Suppressor macrophage treated with lipopolysaccharide for 1 hour (primary cell): Measurements from ENCODE around the gene CAVIN2.

Experiments used
- DNase-seq, 3 donors: peaks; one replicate each; pipeline ENCODE4 v3.0.0-alpha.2; 2020 to 2022

Gene CAVIN2

GRCh38 chr2:191846515-191847476 is at the start of gene CAVIN2:
Gene CAVIN2 (minus strand): TSS chr2:191847088. CDS start chr2:191846925, 163 bp downstream.
- DNase-seq = peak; percentile 45 to 61 (median 55)

- no peak for DNase-seq
Measured at GRCh38 chr2:191895743-191896142, 48.9 kb upstream of the CAVIN2 start.

GRCh38 chr2:191895195-191895594 is 48.3 kb upstream of the CAVIN2 start:
- DNase-seq = no peak

GRCh38 chr2:191894681-191895147 is 47.8 kb upstream of the CAVIN2 start:
- DNase-seq = peak in 2 of 3 donors; percentile 52 to 68

- DNase-seq = peak in 1 of 3 donors; percentile 9
Measured at GRCh38 chr2:191892391-191892790, 45.5 kb upstream of the CAVIN2 start.

- DNase-seq = no peak
Measured at GRCh38 chr2:191891656-191892055, 44.8 kb upstream of the CAVIN2 start.

- peak; percentile 30 to 68 (median 53) for DNase-seq
Measured at GRCh38 chr2:191889931-191890330, 43.0 kb upstream of the CAVIN2 start.

- DNase-seq = no peak
Measured at GRCh38 chr2:191888400-191889166, 41.7 kb upstream of the CAVIN2 start.

GRCh38 chr2:191885650-191886049 is 38.8 kb upstream of the CAVIN2 start:
- DNase-seq = no peak

- no peak for DNase-seq
Measured at GRCh38 chr2:191885098-191885497, 38.2 kb upstream of the CAVIN2 start.

GRCh38 chr2:191881982-191882816 is 35.3 kb upstream of the CAVIN2 start:
- no peak for DNase-seq

GRCh38 chr2:191878548-191879279 is 31.8 kb upstream of the CAVIN2 start:
- DNase-seq = no peak

- DNase-seq = no peak
Measured at GRCh38 chr2:191877875-191878274, 31.0 kb upstream of the CAVIN2 start.

GRCh38 chr2:191875859-191876258 is 29.0 kb upstream of the CAVIN2 start:
- no peak for DNase-seq

- no peak for DNase-seq
Measured at GRCh38 chr2:191870744-191871143, 23.9 kb upstream of the CAVIN2 start.

GRCh38 chr2:191869781-191870180 is 22.9 kb upstream of the CAVIN2 start:
- no peak for DNase-seq

GRCh38 chr2:191869178-191869577 is 22.3 kb upstream of the CAVIN2 start:
- no peak for DNase-seq

GRCh38 chr2:191867507-191867847 is 20.6 kb upstream of the CAVIN2 start:
- no peak for DNase-seq

GRCh38 chr2:191866675-191867506 is 20.0 kb upstream of the CAVIN2 start:
- peak; percentile 65 to 83 (median 78) for DNase-seq

GRCh38 chr2:191866195-191866594 is 19.3 kb upstream of the CAVIN2 start:
- DNase-seq = no peak
